A549 (cell line): ENCODE results near the gene TUBGCP3. TPM values are rescaled to one million over a fixed set of nuclear protein-coding genes. Genes with fewer than 3 reads are reported as not detected.

ENCODE experiments used
- ATAC-seq, 2 experiments: fragments of 200-7000 bp in 1 of 2; fragments of >200 bp in 1 of 2; cut with Nextera tagmentation in 1 of 2; cut with Tn5 transposase in 1 of 2; 3 replicates each; pipeline versions ENCODE4 v1.8.0 to v1.9.1; 2018 to 2020; ENCODE audit warnings: mild to moderate bottlenecking in 1 of 2, moderate library complexity in 1 of 2
- CTCF ChIA-PET: fragments of 300-600 bp; sonication (Branson Sonifier 250); formaldehyde crosslinking; extraction: SDS; loops from one replicate; lab custom pipeline; 2021; ENCODE audit warnings: antibody characterized with exemption, inconsistent platforms; lab: Yijun Ruan, JAX
- POLR2A ChIA-PET: fragments of 350-600 bp; formaldehyde crosslinking; extraction: SDS; loops from one replicate; lab custom pipeline; 2021; ENCODE audit warnings: antibody characterized with exemption, inconsistent platforms; lab: Yijun Ruan, JAX
- DNase-seq, 2 experiments: peaks; one replicate each; pipeline versions ENCODE4 v3.0.0 to v3.0.0-alpha.2; 2011 to 2016; ENCODE audit warnings: low read depth in 1 of 2, low spot score in 1 of 2
- FAIRE-seq: peaks from 2 replicates; lab custom pipeline; 2011; peaks lifted over from hg19 to GRCh38; lab: Jason Lieb, UNC
- H3K27ac ChIP-seq, 2 experiments: fragments of >200 bp; sonication (Bioruptor Twin); formaldehyde crosslinking; 3 replicates each; pipeline ENCODE4 v1.5.1; 2016 to 2017
- H3K4me1 ChIP-seq: fragments of >200 bp; sonication (Bioruptor Twin); formaldehyde crosslinking; 3 replicates; pipeline ENCODE4 v1.6.1; 2016
- H3K4me2 ChIP-seq: fragments of >200 bp; sonication (Bioruptor Twin); formaldehyde crosslinking; 3 replicates; pipeline ENCODE4 v1.6.1; 2016
- H3K4me3 ChIP-seq: fragments of >200 bp; sonication (Bioruptor Twin); formaldehyde crosslinking; 3 replicates; pipeline ENCODE4 v1.5.1; 2016
- H3K9me3 ChIP-seq: fragments of >200 bp; sonication (Bioruptor Twin); formaldehyde crosslinking; 3 replicates; pipeline ENCODE4 v1.6.1; 2016
- CHD2 ChIP-seq: fragments of 150-350 bp; IDR thresholded peaks from 2 replicates; pipeline ENCODE4 v1.6.1; 2014; ENCODE audit warnings: low read length; ENCODE audit not compliant: partially characterized antibody
- CHD4 ChIP-seq: fragments of 200-600 bp; sonication (generic); IDR thresholded peaks from 2 replicates; pipeline ENCODE4 v1.6.1; 2016; ENCODE audit warnings: antibody characterized with exemption, mild to moderate bottlenecking, borderline replicate concordance
- CTCF ChIP-seq: fragments of >200 bp; sonication (Bioruptor Twin); formaldehyde crosslinking; IDR thresholded peaks from 3 replicates; pipeline ENCODE4 v1.5.1; 2016
- ESRRA ChIP-seq: fragments of 150-350 bp; IDR thresholded peaks from 2 replicates; pipeline ENCODE4 v1.6.1; 2014; ENCODE audit warnings: mild to moderate bottlenecking, low read length, borderline replicate concordance
- FOXS1 ChIP-seq: fragments of 250-450 bp; sonication (Bioruptor Pico); IDR thresholded peaks from 2 replicates; pipeline ENCODE4 v1.5.0; 2020; ENCODE audit warnings: mild to moderate bottlenecking, moderate library complexity
- HDAC2 ChIP-seq: fragments of 200-600 bp; sonication (generic); IDR thresholded peaks from 2 replicates; pipeline ENCODE4 v1.6.1; 2016
- HEYL ChIP-seq: fragments of 250-450 bp; sonication (Bioruptor Pico); IDR thresholded peaks from 2 replicates; pipeline ENCODE4 v1.8.0; 2021; ENCODE audit warnings: mild to moderate bottlenecking, moderate library complexity
- HOXB5 ChIP-seq: fragments of 250-450 bp; sonication (Bioruptor Pico); IDR thresholded peaks from 2 replicates; pipeline ENCODE4 v1.5.0; 2020; ENCODE audit warnings: mild to moderate bottlenecking, moderate library complexity
- KDM5A ChIP-seq: fragments of 200-600 bp; sonication (generic); IDR thresholded peaks from 2 replicates; pipeline ENCODE4 v1.6.1; 2016; ENCODE audit warnings: antibody characterized with exemption, mild to moderate bottlenecking
- MAFK ChIP-seq: fragments of 450-650 bp; IDR thresholded peaks from 2 replicates; pipeline ENCODE4 v1.6.1; 2014; ENCODE audit not compliant: partially characterized antibody
- MAZ ChIP-seq: fragments of 150-350 bp; IDR thresholded peaks from 2 replicates; pipeline ENCODE4 v1.6.1; 2014; ENCODE audit warnings: antibody characterized with exemption, low read depth, low read length, borderline replicate concordance
- NPAS2 ChIP-seq: fragments of 250-450 bp; sonication (Bioruptor Pico); IDR thresholded peaks from 2 replicates; pipeline ENCODE4 v1.8.0; 2022; ENCODE audit warnings: mild to moderate bottlenecking, moderate library complexity, borderline replicate concordance
- PHF8 ChIP-seq: fragments of 200-600 bp; sonication (generic); IDR thresholded peaks from 2 replicates; pipeline ENCODE4 v1.6.1; 2016; ENCODE audit warnings: low read depth, mild to moderate bottlenecking, antibody characterized with exemption, moderate library complexity, borderline replicate concordance
- POLR2AphosphoS2 ChIP-seq: conservative IDR thresholded peaks from 2 replicates; pipeline ENCODE4 v1.6.1; 2012; ENCODE audit warnings: low read length, improper control_type of control experiment, inconsistent platforms
- TFCP2L1 ChIP-seq: fragments of 250-450 bp; sonication (Bioruptor Pico); IDR thresholded peaks from 2 replicates; pipeline ENCODE4 v1.5.0; 2021; ENCODE audit warnings: mild to moderate bottlenecking
- ZFP36 ChIP-seq: fragments of 450-650 bp; IDR thresholded peaks from 2 replicates; pipeline ENCODE4 v1.6.1; 2014; ENCODE audit warnings: borderline replicate concordance; ENCODE audit not compliant: partially characterized antibody
- ZSCAN20 ChIP-seq: fragments of 250-450 bp; sonication (Bioruptor Pico); IDR thresholded peaks from 2 replicates; pipeline ENCODE4 v1.8.0; 2022; ENCODE audit warnings: mild to moderate bottlenecking, moderate library complexity
- WGBS: methylation state at CpG from one replicate; pipeline ENCODE4 v1.1.6; 2017; ENCODE audit errors: missing lambda C conversion rate; 5-methylcytosine and 5-hydroxymethylcytosine counted together
- polyA plus RNA-seq, 4 experiments: library from polyadenylated mRNA; depleted of rRNA in 3 of 4; stranded (reverse); fragments of >200 nt; fragmentation: RNase III in 1 of 4; extraction: RNeasy Plus Mini Kit Qiagen cat#74134 plus additional on column Dnase treatment in 1 of 4; gene quantifications; 2 replicates in 3 of 4; 3 replicates in 1 of 4; pipeline ENCODE4 v1.2.3, GENCODE V29; 2011 to 2017
- TF ChIP-seq, protein P1 (sequence below): fragments of 250-450 bp; sonication (Bioruptor Pico); IDR thresholded peaks from 2 replicates; pipeline ENCODE4 v1.5.0; 2021; ENCODE audit warnings: mild to moderate bottlenecking, moderate library complexity, borderline replicate concordance

TUBGCP3 gene
- polyA plus RNA-seq, 2 of the 4 experiments (the other 2 are of a cell fraction) = 15.9 to 21.3 TPM

DNA sequence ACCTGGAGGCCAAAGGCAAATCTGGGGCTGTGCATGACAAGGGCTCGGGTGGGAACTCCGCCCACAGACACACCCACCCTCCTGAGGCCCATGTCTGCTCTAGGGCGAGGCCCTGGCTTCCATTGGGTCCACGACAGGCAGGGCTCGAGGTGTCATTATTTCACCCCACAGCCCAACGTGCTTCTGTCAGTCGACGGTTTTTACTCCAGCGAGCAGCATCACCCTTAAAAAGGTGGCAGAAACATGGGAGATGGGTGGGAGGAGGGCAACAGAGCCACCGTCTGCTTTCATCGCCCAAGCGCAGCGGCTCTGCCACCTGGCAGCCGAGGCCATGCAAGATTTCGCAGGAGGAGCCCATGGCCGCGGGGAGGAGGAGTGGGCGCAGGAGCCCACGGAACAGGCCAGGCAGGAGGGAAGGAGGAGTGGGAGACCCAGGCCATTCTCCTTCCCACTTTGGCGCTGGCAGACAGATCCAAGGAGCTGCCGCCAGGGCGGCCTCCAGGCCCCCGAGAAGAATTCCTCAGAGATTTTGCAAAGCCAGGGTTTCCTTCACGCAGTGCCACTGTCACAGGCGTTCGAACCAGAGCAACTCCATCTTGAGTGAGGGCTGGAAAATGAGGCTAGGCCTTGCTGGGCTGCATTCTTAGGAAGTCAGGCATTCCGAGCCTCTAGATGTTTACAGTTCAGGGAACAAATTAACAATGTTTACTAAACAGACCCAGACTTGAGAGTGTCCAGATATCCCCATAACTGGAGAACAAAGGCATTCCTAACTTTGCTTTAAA is 49.3 kb upstream of the TUBGCP3 start (continued):
- TF ChIP-seq MAZ = no peak

- ATAC-seq (0 out of 6 replicates have a peak, but pooled peaks of 1 of the 2 experiments have one; percentile 17), DNase-seq (no peak), FAIRE-seq (no peak)
- Histone ChIP-seq H3K4me2 (no peak overlapping the region), H3K4me1 (0 out of 3 replicates have a peak, but pooled peaks cover 5% of the 10 kb centered on the region), H3K9me3 (no peaks in the 10 kb centered on the region), H3K27ac (no peak overlapping the region), H3K4me3 (no peak overlapping the region)
- WGBS = 54% methylated on average over 12 of the region's 19 CpGs
- POLR2A ChIA-PET = interaction anchor here (0.6 kb wide), 1 partner anchor 35 kb away, joined by 3 read pairs; no protein-coding TSS in a partner anchor
- TF ChIP-seq POLR2AphosphoS2 (no peak), ZSCAN20 (CRISPR knock-in tag) (no peak), FOXS1 (no peak), HEYL (CRISPR knock-in tag) (no peak), HDAC2 (no peak), NPAS2 (CRISPR knock-in tag) (no peak), HOXB5 (no peak), MAFK (no peak), ESRRA (no peak), CHD4 (no peak), PHF8 (no peak)
- CTCF ChIA-PET = interaction anchor here (1.6 kb wide), 1 partner anchor 238 kb away, joined by 9 read pairs; no protein-coding TSS in a partner anchor
Measured at GRCh38 chr13:112636401-112636975, 48.5 kb upstream of the TUBGCP3 start.

DNA sequence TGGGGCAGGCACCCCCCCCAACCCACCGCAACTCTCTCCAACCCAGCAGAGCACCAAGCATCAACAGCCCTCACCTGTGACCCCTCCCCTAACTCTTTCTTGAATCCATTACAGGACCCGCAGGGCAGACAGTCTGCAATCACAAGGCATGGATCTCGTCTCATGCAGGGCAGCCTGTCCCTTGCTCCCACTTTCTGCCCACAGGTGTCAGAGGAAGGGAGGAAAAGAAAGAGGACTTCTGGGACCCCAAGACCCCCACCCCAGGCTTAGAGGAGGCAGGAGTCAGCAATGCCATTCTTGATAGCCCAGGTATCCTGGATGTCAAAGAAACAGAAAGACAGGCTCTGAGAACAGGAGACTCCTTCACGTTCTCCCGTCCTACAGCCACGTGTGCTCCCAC is 47.4 kb upstream of the TUBGCP3 start:
- CTCF ChIA-PET = interaction anchor here (3.3 kb wide), 1 partner anchor 239 kb away, joined by 11 read pairs; no protein-coding TSS in a partner anchor
- TF ChIP-seq CHD2 (no peak), CTCF (no peak), KDM5A (no peak), ZFP36 (no peak), TFCP2L1 (CRISPR knock-in tag) (no peak)
- TF ChIP-seq, protein P1, sequence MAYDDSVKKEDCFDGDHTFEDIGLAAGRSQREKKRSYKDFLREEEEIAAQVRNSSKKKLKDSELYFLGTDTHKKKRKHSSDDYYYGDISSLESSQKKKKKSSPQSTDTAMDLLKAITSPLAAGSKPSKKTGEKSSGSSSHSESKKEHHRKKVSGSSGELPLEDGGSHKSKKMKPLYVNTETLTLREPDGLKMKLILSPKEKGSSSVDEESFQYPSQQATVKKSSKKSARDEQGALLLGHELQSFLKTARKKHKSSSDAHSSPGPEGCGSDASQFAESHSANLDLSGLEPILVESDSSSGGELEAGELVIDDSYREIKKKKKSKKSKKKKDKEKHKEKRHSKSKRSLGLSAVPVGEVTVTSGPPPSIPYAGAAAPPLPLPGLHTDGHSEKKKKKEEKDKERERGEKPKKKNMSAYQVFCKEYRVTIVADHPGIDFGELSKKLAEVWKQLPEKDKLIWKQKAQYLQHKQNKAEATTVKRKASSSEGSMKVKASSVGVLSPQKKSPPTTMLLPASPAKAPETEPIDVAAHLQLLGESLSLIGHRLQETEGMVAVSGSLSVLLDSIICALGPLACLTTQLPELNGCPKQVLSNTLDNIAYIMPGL = no peak
- TF ChIP-seq, all 56 proteins: peak for 0
- H3K4me2 ChIP-seq = no peak overlapping the region; the same call in 2 of the 3 replicates
- POLR2A ChIA-PET = no interaction called here
- no peak overlapping the region for H3K27ac ChIP-seq
- H3K4me1 ChIP-seq = 0 out of 3 replicates have a peak, but pooled peaks cover 2% of the 10 kb centered on the region
- FAIRE-seq = no peak
- no peak overlapping the region for H3K4me3 ChIP-seq
- ATAC-seq = no peak
- H3K9me3 ChIP-seq = no peaks in the 10 kb centered on the region
- WGBS = 7% methylated on average over 6 of the region's 6 CpGs
- no peak for DNase-seq
